ENCODE results near the gene SOD3.

SOD3 gene

GRCh38 chr4:24820541-24820940 is 25.2 kb downstream of the SOD3 start:
- H3K9me3 ChIP-seq (ENCODE audit: low read length): no peaks in the 10 kb centered on the region
- H3K4me1 ChIP-seq (ENCODE audit: insufficient read depth, low read length, severe bottlenecking): no peaks in the 10 kb centered on the region
- no peak overlapping the region for H3K4me2 ChIP-seq (ENCODE audit: low read length)
- no peaks in the 10 kb centered on the region for H3K27me3 ChIP-seq (ENCODE audit: insufficient read depth, low read length)
- no peaks in the 10 kb centered on the region for H3K36me3 ChIP-seq (ENCODE audit: insufficient read depth, low read length)
- H2AFZ ChIP-seq (ENCODE audit: low read length): no peak overlapping the region
- H3K27ac ChIP-seq (ENCODE audit: low read depth, low read length, poor library complexity, severe bottlenecking): no peak overlapping the region
- TF ChIP-seq CTCF (IDR thresholded peaks at IDR 0.05; ENCODE audit: low read length) (no peak), EZH2 (IDR thresholded peaks at IDR 0.05; ENCODE audit: borderline replicate concordance, low read length) (no peak)
- no peaks in the 10 kb centered on the region for H3K79me2 ChIP-seq (ENCODE audit: insufficient read depth, low read length)
- H3K9ac ChIP-seq (ENCODE audit: low read length): no peak overlapping the region
- no peak overlapping the region for H3K4me3 ChIP-seq (ENCODE audit: low read depth, low read length, poor library complexity, severe bottlenecking)
- H4K20me1 ChIP-seq (ENCODE audit: insufficient read depth, low read length): no peaks in the 10 kb centered on the region
- no peaks in the 10 kb centered on the region for H3K9me2 ChIP-seq (ENCODE audit: low read depth, low read length)
- no peaks in the 10 kb centered on the region for H3F3A ChIP-seq (ENCODE audit: insufficient read depth, low read length)

DNA sequence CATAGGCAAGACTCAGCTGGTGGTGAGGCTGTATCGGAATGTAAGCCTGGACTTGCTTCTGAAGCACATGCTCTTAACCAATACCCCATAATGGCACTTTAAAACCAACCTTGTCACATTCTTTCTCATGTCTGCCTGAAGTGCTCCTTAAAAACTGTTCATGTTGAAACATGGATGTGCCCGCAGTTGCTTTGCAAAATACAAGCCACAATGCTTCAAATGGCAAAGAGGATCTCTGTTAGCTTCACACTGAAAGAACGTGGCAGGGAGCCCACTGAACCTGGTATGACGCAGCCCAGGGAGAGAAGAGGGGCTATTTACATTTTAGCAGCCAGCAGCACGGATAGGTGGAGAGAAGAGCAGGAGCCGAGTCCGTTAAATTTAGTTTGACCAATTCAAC is 29.3 kb downstream of the SOD3 start:
- Histone ChIP-seq H3K36me3 (ENCODE audit: insufficient read depth, low read length) (no peaks in the 10 kb centered on the region), H3K9me2 (ENCODE audit: low read depth, low read length) (no peaks in the 10 kb centered on the region), H3F3A (ENCODE audit: insufficient read depth, low read length) (no peaks in the 10 kb centered on the region), H3K27ac (ENCODE audit: low read depth, low read length, poor library complexity, severe bottlenecking) (no peak overlapping the region), H4K20me1 (ENCODE audit: insufficient read depth, low read length) (no peaks in the 10 kb centered on the region), H3K4me1 (ENCODE audit: insufficient read depth, low read length, severe bottlenecking) (no peaks in the 10 kb centered on the region), H3K4me2 (ENCODE audit: low read length) (no peak overlapping the region), H2AFZ (ENCODE audit: low read length) (no peak overlapping the region), H3K9me3 (ENCODE audit: low read length) (no peaks in the 10 kb centered on the region), H3K79me2 (ENCODE audit: insufficient read depth, low read length) (no peaks in the 10 kb centered on the region), H3K9ac (ENCODE audit: low read length) (no peak overlapping the region), H3K27me3 (ENCODE audit: insufficient read depth, low read length) (no peaks in the 10 kb centered on the region), H3K4me3 (ENCODE audit: low read depth, low read length, poor library complexity, severe bottlenecking) (no peak overlapping the region)
- TF ChIP-seq EZH2 (IDR thresholded peaks at IDR 0.05; ENCODE audit: borderline replicate concordance, low read length) (no peak), CTCF (IDR thresholded peaks at IDR 0.05; ENCODE audit: low read length) (no peak)

GRCh38 chr4:24831637-24832036 is 36.3 kb downstream of the SOD3 start:
- Histone ChIP-seq H2AFZ (ENCODE audit: low read length) (no peak overlapping the region), H3K9ac (ENCODE audit: low read length) (no peak overlapping the region), H3K27me3 (ENCODE audit: insufficient read depth, low read length) (no peaks in the 10 kb centered on the region), H4K20me1 (ENCODE audit: insufficient read depth, low read length) (no peaks in the 10 kb centered on the region), H3K27ac (ENCODE audit: low read depth, low read length, poor library complexity, severe bottlenecking) (no peak overlapping the region), H3K9me2 (ENCODE audit: low read depth, low read length) (no peaks in the 10 kb centered on the region), H3K36me3 (ENCODE audit: insufficient read depth, low read length) (no peaks in the 10 kb centered on the region), H3K4me2 (ENCODE audit: low read length) (no peak overlapping the region), H3F3A (ENCODE audit: insufficient read depth, low read length) (no peaks in the 10 kb centered on the region), H3K79me2 (ENCODE audit: insufficient read depth, low read length) (no peaks in the 10 kb centered on the region), H3K4me1 (ENCODE audit: insufficient read depth, low read length, severe bottlenecking) (no peaks in the 10 kb centered on the region), H3K4me3 (ENCODE audit: low read depth, low read length, poor library complexity, severe bottlenecking) (no peak overlapping the region), H3K9me3 (ENCODE audit: low read length) (no peaks in the 10 kb centered on the region)
- TF ChIP-seq EZH2 (IDR thresholded peaks at IDR 0.05; ENCODE audit: borderline replicate concordance, low read length): no peak
- TF ChIP-seq CTCF (IDR thresholded peaks at IDR 0.05; ENCODE audit: low read length): no peak

Data from OCI-LY1 (cell line).